HG03442 (cell line): ENCODE measurements around the gene FOXP1.
A peak's percentile ranks its signal among the peaks of the same experiment; 100 is the strongest.

ENCODE experiments used
- ATAC-seq: cut with Tn5 transposase; IDR thresholded peaks from one replicate; pipeline ENCODE4 v1.9.1; 2021; ENCODE audit warnings: mild to moderate bottlenecking, moderate library complexity; ENCODE audit not compliant: unreplicated experiment

Gene FOXP1

DNA sequence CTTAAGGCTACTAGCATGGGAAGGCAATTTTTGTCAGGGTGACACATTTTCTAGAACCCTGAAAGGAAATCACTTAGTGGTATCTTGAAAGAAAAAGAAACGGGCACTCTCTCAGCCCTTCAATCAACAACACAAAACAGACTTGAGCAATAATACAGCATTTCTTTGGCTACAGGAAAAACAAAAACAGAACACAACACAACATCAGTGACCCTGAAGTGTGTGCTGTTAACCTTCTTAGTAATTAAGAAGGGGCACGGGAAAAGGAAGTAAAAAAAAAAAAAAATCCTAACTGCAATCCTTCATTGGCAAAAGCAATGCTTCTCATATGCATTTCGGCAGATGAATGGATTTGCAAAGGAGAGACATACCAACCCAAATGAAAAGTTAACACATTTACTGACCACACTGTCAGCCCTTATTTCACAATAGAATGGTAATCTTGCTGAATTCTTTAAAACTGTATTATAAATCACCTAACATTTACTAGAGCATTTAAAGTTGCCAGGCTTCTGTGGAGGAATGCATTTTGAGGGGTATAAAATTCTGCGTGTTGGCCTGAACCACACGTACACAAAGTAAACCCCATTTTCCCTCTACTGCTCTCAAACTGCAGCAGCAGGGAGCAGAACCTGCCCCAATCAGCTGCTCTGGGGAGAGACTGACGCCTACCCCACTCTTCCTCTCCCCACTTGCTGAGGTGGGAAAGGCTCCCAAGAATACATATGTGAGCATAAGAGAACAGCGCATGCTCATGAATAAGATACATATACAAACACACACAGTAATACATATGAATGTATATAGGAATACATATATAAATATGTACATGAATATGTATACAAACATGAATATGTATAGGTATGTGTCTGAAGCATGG, 198.5 kb downstream of the FOXP1 start:
- no peak for ATAC-seq

DNA sequence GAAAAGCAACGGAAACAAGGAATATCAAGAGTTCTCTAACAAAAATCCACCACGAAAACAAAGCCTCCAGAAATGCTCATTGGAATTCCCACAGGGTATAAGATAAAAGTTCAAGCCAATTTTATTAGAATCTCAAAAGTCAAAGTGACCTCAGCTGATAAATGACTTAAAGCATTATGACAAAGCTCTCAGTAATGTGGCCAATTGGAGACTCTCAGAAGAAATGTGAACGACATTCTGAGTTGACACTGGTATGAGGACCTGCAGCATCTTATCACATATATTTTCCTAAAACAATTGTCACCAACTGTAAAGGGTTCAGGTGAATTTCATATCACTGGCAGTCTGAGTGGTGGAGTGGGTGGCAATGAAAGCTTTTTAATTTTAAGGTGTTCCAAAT, 199.1 kb downstream of the FOXP1 start:
- no peak for ATAC-seq

DNA sequence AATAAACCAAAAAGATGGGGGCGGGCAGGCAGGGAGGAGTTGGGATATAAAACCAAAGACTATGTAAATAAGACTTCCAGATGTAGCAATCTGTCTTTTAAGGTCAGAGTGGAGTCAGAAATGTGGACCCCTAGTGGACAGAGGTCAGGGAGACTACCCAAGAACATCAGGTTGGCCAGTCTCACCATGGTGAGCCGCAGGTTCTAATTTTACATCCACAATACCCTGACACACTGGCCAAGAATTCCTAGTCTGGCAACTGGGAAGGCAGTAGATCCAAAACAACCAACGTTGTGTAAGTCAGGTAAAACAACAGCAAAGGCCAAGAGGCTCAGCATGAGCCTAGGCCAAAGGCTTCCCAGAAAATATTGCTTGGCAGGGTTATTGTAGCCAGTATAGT, 203.4 kb downstream of the FOXP1 start:
- ATAC-seq, result no peak

DNA sequence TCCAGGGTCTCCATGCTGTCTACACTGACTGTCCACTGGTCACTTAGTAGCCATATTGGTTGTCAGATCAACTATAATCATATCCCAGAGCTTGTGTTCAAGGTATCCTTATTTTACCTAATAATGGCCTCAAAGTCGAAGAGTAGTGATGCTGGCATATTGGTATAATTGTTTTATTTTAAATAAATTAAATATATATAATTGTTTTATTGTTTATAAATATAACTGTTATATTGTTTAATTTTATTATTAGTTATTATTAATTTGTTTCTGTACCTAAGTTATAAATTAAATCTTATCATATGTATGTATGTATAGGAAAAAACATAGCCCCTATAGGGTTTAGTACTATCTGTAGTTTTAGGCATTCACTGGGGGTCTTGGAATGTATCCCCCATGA, 205.0 kb downstream of the FOXP1 start:
- no peak for ATAC-seq

DNA sequence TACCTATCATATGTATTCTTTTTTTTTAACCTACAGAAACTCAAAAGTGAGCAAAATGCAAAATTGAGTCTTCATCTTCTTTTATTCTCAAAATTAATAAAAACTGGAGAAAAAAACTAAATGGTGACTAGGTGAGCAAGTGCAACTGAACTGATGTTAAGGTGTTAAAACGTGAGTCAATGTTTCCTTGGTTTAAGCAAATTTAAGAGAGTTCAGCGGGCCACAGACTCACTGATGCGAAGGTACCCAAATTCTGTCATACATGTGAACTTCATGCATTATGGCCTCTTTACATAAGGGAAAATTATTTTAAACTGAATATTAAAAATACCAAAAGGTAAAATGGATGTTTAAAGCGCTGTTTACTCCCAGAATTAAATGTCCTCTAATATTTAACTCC, 206.6 kb downstream of the FOXP1 start:
- no peak for ATAC-seq

DNA sequence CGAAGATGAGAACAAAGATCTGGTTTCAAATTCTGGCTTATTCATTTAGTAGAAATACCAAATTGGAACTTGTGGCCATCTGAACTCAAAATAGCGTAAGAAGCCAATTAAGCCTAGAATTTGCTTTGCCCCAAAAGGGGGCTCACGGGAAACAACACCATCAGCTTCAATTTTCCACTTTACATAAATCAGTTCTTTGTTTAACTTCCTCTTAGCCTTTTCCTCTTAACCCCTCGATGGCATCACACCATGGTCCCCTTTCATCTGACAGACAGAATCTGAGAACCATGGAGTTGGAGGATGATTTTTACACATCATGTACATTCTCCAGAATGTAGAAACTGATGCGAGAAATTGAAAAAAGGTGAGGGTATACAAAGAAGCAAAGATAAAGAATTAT, 207.0 kb downstream of the FOXP1 start:
- no peak for ATAC-seq

DNA sequence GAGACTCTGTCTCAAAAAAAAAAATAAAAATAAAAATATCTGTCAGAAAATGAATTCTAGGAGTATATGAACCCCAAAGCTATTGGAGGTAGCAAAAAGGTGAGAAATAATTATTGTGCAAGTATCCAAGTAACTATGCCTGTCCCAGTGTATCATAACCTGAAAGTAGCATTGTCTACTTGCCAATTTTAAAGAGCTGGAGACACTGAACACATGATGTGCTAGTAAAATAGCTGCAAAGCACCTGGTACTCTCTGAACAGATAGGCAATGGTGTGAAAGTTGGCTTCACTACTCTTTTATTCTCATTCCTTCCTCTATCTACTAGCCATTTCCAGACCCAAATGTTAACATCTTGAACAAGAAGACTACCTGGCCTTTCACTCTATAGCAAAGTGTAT, 208.9 kb downstream of the FOXP1 start:
- ATAC-seq, result no peak

DNA sequence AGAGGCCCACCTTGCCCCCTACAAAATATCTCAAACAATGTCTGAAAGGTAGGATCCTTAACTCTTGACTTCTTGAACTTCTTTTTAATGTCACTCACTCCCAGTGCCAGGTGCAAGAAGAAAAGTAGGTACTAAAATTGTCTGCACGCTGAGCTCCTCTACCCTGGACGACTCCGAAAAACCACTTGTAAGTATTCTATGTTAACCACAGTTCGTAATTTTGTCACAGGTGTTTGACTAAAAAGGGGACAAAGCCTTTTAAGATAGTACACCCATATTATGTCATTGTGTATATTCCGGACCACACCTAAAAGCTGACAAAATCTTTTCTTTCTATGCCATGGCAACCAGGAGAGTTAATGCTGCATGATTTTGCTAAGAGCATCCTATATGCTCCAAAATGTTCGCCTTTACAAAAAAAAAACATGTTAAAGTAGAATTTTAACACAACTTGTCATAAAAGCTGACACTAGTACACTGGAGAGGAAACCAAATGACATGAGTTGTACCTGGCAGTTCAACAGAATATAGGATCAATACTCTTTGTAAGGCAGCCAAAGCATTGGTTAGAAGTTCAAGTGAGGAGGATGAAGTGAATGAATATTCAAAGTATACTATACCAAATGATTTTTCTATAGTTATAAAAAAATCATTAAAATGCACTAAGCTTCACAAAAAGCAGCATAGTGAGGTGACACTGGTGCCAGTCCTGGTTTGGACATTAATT, 210.5 kb downstream of the FOXP1 start:
- no peak for ATAC-seq

DNA sequence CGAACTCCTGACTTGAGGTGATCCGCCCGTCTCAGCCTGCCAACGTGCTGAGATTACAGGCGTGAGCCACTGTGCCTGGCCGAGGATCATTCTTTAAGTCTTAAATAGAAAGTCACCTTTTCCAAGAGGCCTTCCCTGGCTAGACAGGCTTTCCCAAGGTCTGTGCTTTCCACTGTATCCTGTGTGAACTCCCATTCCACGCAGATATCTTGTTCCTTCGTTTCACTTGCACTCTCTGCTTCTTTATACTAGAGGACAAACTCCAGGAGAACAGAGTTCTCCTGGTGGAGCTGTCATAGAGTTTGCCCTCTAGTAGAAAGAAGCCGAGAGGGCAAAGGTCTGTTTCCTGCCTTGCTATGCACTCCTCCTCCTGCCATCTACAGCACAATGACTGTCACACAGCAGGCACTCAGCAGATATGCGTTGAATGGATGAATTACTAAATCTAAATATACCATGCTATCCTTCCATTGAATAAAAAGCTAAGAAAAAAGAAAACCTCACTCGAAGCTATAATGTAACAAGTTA, 211.2 kb downstream of the FOXP1 start:
- ATAC-seq, result no peak

DNA sequence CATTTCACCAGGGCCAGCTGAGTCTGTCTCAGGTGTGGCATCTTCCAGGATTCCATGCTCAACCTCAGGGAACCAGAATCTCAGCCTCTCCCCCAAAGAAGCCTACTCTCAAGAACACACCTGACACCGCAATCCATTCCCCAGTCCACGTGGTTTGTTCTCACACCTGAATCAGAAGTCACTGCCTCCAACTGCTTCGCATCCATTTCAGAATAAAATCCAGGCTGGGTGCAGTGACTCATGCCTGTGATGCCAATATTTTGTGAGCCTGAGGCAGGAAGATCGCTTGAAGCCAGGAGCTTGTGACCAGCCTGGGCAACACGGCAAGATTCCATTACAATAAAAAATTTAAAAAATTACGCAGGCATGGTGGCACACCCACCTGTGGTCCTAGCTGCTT, 212.2 kb downstream of the FOXP1 start:
- no peak for ATAC-seq

DNA sequence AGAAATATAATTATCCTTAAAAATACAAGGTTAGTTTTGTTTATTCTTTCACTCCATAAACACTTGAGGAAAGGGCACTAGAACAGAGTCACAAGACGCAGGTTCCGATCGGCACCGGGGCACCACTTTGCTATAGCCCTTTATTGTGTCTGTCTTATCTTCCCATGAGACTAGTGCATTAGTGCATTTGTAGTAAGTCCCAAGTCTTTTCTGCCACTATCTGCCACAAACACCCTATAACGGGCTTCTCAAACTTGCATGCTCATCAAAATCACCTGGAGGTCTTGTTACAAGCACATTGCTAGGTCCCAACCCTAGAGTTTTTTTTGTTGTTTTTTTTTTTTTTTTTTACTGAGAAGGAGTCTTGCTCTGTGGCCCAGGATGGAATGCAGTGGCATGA, 213.1 kb downstream of the FOXP1 start:
- ATAC-seq, result no peak

DNA sequence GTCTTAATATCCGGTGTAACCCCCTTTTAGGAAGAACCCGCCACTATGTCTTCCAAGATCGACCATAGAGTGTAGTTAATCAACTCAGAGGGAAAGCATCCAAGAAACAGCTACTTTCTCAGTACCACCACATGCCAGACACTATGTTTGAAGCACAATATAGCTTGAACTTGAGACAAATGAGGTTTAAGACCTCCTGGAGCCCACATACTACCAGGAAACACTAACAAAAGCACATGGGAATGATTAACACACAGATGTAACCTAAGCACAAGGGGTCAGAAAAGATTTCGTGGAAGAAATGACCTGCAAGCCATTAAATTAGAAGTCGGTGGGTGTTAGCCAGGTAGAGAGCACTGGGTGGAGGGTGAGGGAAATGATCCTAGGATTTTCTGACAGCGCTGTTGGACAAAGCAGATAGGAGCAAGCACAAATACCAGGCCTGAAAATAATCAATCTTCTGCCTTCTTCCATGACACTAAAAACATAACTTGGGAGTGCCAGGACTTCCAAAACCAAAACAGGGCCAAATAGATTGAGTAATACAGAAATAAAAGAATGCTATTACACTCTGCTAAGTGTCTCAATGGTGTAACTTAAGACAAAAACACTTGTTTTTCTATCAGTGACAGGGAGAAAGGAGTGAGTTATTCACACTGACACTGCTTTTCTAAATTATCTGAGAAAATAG, 213.7 kb downstream of the FOXP1 start:
- no peak for ATAC-seq

DNA sequence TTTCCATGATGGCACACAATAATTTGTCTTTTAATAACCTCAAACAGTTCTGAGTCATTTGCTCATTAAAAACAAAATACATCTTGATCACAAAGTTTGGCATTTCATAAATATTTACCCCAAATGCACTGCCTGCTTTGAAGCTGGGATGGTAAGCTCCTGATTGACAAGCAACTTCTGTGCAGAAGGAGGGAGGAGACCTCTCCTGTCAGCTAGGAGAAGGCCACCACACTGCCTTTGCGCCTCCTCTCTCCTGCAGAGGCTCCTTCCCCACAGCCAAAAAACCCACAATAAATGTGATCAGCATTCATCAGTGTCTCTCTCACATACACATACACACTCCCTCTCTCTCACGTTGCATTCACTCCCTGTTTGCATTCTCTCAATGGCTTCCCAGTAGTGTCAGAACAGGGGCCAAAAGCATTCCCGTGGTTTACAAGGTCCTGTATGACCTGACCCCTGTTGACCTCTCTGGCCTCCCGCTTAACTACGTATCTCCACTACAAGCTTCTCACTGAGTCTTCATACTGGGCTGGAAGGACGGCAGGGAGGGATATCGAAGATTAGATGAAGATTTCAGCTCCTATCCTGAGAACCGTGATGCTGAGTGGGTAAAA, 216.4 kb downstream of the FOXP1 start:
- no peak for ATAC-seq

DNA sequence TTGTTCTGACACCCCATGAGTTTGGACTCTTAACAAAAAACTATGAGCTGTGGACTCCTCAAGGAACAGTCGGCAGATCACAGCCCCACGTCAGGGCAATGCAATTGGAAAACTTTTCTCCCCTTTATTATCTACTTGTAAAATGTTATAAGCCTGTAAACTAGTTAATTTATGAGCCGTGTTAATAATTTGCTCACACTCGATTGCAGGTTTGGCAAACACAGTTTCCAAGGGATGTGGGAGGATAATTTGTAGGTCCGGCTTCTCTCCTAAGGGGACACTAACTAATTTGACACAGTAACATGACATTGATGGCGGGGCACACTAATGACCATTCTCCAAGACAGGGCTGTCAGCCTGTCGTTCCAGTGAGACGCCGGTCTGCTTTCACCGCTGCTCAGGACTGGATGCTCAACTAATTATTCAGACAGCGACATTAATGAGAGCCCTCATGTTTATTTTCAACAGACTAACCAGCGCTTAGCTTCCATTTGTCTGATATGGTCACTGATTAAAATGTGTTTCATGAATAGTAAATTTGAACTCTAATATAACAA, 222.1 kb downstream of the FOXP1 start:
- ATAC-seq, result no peak

DNA sequence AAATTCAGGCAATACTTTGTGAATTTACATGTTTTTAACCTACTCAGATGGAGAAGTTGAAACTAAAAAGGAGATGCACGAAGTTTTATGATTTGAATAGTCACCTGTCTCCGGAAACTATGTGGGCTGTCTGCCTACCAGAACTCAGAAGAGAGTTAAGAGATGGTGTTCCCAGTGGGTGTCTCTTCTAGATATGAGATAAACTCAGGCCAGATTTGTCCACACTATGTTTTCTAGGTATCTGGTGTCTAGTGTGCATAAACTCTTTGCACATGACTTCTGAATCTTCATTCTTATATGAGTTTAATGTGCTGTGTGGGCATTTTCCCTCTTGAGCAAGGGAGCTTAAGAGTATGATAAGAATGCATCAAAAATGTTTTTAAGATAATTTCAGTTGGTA, 222.8 kb downstream of the FOXP1 start:
- peak; percentile 82 for ATAC-seq

DNA sequence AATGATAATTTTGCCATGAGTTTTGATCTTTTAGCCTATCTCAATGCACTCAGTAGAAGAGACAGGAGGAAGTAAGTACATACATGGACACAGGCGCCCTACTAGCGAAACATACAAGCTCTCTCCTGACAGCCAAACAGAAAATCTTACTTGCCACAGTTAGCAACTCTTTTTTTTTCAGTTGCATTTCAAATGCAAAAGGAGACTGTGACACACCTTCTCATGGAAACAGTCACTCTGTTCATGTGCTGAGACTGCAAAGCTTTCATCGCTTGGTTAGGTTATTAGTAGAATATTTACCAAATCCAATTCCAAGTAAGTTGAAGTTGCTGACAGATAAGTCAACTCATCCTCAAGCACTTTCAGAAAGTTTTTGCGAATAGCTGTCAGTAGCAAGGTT, 223.3 kb downstream of the FOXP1 start:
- no peak for ATAC-seq

DNA sequence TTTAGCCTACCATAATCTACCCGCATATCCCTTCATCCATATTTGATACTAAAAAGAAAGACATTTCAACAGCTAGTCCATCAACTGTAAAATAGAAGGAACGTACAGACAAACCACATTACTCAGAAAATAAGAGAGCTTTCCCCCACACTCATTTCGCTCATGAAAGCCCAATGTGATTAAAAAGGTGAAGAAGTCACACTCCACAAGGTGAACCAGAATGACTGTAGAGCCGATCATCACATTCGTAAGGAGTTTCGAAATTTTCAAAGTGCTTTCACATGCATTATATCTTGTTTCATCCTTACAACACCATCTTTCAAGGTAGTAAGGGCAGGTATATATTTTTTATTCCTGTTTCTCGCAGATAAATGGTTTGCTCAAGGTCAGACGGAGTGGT, 225.3 kb downstream of the FOXP1 start:
- ATAC-seq, result peak; percentile 37

DNA sequence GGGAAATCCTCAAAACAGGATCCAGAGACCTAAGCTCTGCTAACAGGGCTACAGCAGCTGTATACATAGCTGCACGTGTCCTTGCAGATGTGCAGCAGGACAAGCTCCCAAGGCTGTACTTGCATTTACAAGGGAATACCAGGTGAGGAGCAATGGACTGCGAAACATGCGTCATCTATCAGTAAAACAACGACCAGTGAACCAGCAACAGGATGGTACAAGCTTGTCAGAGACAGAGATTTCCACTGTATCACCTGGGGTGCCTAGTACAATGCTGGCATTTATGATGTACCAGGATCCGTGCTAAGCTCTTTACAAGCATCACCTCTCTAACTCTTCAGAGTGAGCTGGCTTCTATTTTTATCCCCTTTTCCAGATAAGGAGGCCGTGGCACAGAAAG, 227.3 kb downstream of the FOXP1 start:
- ATAC-seq, result no peak

DNA sequence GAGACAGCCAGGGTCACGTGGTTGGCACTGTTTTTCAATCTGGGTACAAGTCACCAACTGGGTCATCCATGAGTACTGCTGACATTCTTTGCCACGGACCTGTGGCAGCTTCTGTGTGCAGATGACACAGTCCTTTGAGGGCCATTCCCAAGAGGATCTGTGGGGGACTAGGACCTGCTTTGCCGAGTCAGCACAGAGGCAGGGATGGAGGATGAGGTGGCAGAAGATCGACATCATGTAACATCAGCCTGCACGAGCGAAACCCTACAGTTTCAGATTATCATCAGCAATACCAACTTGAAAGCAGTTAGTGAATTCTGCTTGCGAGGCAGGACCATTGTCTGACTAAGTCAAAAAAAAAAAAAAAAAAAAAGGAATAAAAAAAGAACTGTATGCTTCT, 227.7 kb downstream of the FOXP1 start:
- no peak for ATAC-seq

DNA sequence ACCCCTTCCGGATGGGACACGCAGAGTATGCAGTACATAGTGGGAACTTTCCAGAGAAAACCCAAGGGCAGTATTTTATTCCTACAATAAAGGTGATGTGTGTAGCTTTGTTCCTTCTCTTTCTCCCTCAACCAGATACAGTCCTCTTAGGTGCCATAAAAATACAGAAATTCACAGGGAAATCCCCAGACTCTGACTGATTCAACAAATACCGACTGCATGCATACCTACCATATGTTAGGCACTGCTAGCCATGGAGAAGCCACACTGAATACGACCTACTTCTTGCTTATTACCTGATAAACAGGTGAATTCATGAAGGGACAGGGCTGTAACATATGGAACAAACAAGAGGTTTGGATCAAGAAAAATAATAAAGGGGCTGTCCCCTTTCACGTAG, 228.5 kb downstream of the FOXP1 start:
- no peak for ATAC-seq
